GM15510 (cell line): ENCODE data around the gene EIF1AD.
A peak's percentile ranks its signal among the peaks of the same experiment; 100 is the strongest.

Source experiments
- POLR2A ChIP-seq: IDR thresholded peaks from 3 replicates; pipeline ENCODE4 v1.6.1; 2011; ENCODE audit warnings: borderline replicate concordance; ENCODE audit not compliant: insufficient read length; ENCODE audit errors: extremely low read depth

EIF1AD gene

DNA sequence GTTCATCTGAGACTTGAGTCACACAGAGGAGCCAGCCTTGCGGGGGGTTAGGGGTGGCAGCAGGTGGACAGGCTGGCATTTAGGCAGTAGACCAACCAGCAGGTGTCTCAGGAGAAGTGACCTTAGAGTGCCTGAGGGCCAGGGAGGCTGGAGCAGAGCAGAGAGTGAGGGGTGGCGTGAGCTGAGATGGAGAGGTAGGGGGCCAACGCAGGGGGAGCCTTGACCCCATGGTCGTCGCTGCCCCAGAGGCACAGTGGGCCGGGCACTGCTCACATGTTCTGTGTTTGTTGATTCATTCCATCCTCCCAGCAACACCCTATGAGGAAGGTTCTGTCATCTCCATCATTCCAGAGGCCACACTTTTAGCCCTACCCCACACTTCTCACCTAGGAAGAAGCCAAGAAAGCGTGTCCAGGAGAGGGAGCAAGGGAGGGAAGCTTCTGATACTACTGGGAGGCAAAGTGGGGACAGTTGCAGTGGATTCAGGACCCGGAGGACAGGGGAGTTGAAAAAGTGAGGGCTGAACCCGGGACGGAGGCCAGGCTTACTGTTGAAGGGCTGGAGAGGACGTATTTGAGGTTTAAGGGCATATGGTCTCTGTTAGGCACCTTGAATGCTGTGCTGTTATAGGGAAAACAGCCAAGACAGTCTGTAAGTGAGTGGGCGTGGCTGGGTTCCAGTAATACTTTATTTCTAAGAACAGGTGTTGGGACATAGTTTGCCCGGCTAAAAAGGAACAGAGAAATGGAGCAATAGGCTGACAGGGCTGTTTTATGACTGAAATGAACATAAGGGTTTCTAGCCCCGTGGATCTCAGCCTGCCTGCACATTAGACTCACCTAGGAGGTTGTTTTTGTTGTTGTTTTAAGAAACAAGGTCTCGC is 33.1 kb downstream of the EIF1AD start:
- TF ChIP-seq POLR2A = no peak

DNA sequence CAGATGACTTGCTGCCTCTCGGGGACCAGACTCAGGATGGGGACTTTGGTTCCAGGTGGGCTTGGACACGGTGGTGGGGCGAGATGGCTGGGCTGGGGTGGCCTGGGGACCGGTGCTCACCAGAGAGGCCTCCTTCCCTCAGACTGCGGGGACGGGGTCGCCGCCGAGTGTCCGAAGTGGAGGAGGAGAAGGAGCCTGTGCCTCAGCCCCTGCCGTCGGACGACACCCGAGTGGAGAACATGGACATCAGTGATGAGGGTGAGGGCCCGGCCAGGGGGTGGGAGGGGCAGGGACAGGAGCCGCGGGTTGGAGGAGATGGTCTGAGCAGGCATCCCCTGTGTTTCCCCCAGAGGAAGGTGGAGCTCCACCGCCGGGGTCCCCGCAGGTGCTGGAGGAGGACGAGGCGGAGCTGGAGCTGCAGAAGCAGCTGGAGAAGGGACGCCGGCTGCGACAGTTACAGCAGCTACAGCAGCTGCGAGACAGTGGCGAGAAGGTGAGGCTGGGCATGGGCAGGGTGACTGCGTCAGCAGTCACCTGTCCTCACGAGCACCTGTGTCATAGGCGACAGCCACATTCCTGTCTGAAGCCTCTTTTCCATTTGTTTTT is 34.5 kb downstream of the EIF1AD start:
- no peak for TF ChIP-seq POLR2A

DNA sequence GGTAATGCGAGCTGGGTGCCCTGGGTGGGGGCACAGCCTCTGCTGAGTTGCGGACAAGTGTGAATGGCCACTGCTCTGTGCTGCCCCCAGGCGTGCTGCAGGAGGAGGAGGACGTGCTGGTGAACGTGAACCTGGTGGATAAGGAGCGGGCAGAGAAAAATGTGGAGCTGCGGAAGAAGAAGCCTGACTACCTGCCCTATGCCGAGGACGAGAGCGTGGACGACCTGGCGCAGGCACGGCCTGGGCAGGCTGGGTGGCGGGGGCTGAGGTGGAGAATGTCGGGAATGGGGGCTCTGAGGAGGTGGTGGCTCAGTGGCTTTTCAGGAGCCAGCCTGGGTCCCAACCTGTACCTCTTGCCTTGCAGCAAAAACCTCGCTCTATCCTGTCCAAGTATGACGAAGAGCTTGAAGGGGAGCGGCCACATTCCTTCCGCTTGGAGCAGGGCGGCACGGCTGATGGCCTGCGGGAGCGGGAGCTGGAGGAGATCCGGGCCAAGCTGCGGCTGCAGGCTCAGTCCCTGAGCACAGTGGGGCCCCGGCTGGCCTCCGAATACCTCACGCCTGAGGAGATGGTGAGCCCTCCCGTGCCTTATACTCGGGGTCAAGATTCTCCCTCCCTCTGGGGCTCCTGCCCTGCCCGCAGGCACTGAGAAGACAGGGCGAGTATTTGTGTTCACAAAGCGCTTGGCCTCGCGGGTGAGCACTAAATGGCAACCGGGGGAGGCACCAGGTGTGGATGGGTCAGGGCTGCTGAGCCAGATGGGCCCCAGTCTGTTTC is 35.8 kb downstream of the EIF1AD start:
- no peak for TF ChIP-seq POLR2A

DNA sequence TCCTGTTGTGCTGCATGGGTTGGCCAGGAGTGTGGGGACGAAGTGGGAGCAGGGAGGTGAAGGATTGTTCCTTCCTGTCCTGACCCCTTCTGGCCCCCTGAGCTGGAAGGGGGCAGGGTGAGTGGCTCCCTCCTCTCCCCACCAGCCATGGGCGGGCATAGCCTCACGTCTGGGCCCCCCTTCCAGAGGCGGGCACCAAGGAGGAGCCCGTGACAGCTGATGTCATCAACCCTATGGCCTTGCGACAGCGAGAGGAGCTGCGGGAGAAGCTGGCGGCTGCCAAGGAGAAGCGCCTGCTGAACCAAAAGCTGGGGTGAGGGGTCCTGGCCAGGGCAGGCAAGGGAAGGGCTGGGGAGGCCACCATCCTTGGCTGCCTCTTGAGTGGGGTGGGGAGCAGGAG is 37.1 kb downstream of the EIF1AD start:
- TF ChIP-seq POLR2A = no peak

DNA sequence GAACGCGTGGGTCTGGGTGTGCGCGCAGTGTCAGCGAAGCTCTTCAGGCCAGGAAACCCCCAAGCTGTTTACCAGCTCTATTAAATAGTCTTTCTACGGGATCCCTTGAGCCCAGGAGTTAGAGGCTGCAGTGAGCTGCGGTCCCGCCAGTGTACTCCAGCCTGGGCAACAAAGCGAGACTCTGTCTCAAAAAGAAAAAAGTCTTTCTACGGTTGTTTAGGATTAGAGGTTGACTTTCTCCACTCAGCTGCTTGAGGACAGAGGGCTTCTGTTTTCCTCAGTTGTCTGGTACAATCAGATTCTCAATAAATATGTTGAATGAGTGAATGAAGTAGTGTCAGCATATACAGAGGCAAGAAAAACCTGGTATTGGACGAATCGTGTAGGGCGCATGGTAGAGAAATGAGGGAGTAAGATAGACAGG is 39.8 kb downstream of the EIF1AD start:
- TF ChIP-seq POLR2A = no peak

DNA sequence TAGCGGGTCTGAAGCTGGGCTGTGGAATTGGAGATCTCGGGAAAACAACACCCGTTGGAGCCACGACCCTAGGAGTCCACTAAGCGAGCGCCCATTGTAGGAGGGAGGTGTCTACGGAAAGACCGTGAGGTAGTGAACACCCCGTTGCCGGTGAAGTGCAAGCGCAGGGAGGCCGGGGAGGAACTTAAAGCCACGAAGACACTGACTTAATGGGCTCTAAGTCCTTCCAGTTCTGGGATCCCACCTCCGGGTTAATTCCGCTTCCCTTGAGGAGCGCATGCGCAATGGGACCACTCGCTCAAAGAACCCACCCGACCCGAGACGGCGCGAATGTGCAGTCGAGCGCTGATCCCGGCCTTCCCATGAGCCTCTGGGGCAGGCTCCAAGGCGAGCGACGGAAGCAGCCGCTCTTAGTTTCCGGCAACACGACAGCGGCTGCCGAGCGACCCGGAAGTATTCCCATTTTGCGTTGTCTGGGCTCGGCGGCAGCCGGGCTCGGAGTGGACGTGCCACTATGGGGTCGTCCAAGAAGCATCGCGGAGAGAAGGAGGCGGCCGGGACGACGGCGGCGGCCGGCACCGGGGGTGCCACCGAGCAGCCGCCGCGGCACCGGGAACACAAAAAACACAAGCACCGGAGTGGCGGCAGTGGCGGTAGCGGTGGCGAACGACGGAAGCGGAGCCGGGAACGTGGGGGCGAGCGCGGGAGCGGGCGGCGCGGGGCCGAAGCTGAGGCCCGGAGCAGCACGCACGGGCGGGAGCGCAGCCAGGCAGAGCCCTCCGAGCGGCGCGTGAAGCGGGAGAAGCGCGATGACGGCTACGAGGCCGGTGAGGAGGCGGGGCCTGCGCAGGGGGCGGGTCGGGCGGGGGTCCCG is 40.5 kb downstream of the EIF1AD start, which contains the start of gene SART1:
Gene SART1, plus strand, starts transcription at position 468 of the 874 bp plus-strand sequence. Its CDS starts 47 bp downstream, at position 515.
- peak; percentile 91 for TF ChIP-seq POLR2A

DNA sequence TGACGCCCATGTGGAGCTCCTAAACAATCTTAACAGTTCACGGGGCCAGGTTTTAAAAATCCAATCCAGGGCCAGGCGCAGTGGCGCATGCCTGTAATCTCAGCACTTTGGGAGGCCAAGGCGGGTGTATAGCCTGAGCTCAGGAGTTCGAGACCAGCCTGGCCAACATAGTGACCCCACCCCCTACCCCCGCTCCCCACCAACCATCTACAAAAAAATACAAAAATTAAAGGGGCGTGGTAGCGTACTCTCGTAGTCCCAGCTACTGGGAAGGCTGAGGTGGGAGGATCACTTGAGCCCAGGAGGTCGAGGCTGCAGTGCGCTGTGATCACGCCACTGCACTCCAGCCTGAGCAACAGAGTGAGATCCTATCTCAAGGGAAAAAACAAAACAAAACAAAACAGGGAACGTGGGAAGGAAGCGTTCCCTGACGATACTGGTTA is 41.1 kb downstream of the EIF1AD start:
- TF ChIP-seq POLR2A = no peak

DNA sequence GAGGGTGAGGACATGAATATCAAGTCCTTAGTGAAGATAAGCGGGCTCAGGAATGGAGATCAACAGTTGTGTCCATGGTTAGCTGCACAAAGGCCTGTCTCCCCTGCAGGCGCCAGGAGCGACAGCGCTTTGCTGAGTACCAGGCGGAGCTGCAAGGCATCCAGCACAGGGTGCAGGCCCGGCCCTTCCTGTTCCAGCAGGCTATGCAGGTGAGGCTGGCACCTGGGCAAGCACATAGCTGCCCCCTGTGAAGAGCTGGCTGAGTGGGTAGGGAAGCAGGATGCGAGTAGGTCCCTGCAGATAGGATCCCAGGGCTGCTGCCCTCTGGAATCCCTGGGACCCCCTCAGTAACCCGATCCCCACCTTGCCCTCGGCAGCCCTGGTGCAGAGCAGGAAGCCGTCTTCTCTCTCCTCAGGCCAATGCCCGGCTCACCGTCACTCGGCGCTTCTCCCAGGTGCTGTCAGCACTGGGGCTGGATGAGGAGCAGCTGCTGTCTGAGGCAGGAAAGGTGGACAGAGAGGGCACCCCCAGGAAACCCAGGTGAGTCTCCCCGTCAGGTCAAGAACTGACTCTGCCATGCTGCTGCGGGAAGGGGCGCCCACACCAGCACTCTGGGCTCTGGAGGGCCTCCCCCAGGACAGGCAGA is 43.1 kb downstream of the EIF1AD start:
- no peak for TF ChIP-seq POLR2A

DNA sequence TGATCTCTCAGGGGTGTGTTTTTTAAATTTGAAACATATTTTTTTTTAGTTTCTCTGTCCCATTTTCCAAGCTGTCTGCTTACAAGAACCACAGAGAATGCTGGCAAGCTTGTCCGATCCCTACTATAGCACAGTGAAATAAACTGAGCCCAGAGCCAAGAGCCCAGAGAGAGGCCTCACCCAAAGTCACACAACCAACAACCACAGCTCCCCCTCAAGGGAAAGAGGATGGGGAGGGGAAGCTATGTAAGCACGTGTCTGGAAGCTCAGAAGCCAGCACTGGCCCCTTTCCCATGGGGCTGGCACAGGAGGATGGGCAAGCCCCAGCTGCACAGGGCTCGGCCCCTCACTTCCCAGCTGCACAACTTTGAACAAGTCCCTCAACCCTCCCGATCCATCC is 43.7 kb downstream of the EIF1AD start:
- TF ChIP-seq POLR2A = no peak

DNA sequence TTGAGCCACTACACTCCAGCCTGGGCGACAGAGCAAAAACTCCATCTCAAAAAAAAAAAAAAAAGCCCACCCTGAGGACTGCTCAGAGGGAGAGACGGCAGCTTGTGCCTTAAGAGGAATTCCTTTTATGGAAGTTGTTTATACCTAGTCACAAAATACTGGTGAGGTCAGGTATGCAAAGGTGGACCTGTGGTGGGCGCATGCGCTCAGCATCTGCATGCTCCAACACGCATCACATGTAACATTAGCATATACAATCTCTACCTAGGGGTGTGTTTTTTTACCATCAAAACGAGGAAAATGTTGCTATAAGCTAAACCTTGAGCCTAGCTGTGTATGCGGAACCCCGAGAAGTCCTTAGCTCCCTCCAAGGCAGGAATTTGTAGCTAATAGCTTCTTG is 47.2 kb downstream of the EIF1AD start:
- no peak for TF ChIP-seq POLR2A

DNA sequence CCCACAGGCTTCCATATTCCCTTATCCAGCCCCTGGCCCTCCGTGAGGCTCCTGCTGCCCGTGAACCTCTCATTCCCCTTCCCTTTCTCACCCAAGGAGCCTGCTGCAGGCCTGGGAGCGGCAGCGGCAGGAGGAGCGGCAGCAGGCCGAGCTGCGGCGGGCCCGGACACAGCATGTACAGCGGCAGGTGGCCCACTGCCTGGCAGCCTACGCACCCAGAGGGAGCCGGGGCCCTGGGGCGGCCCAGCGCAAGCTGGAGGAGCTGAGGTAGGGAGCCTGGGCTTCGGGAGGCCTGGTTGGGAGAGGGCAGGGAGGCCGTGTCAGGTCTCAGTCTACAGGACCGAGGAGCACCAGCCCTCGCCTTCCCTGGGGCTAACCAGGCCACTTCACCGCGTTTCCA is 48.5 kb downstream of the EIF1AD start:
- TF ChIP-seq POLR2A = no peak

DNA sequence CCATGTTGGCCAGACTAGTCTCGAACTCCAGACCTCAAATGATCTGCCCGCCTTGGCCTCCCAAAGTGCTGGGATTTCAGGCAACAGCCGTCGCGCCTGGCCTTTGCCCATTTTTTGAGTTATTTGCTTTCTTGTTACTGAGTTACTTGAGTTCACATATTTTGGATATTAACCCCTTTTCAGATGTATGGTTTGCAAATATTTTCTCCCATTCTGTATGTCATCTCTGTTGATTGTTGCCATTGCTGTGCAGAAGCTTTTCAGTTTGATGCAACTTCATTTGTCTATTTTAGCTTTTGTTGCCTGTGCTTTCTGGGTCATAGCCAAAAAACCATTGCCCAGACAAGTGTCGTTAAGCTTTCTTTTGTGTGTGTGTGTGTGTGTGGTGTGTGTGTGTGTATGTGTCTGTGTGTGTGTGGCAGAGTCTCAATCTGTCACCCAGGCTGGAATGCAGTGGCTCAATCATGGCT is 49.9 kb downstream of the EIF1AD start:
- TF ChIP-seq POLR2A = no peak

DNA sequence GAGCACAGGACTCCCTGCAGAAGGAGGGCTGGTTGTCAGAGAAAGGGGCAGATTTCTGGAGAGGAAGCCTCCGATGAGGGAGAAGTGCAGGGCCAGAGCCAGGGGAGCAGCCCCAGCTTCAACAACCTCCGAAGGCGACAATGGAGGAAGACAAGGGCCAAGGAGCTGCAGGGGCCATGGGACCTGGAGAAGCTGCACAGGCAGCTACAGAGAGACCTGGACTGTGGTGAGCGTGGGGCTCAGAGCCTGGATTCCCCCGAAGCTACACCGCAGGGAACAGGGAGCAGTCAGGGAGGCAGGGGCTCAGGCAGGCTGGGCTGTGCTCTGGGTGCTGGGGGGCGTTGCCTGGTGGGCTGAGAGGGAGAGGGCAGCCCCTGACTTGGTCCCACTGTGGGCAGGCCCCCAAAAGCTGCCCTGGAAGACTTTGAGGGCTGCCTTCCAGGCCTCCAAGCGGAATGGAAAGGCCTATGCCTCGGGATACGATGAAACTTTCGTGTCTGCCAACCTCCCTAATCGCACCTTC is 54.3 kb downstream of the EIF1AD start:
- no peak for TF ChIP-seq POLR2A
